WI38 (cell line): ENCODE measurements around the gene RARB.

ENCODE experiments used
- H3K4me3 ChIP-seq: 2 replicates; pipeline ENCODE4 v1.5.1; 2011; ENCODE audit warnings: low read depth, mild to moderate bottlenecking, control low read depth, low read length
- CTCF ChIP-seq: IDR thresholded peaks from 2 replicates; pipeline ENCODE4 v1.5.1; 2012; ENCODE audit warnings: low read depth, mild to moderate bottlenecking, control low read depth, low read length

Gene RARB

GRCh38 chr3:25427942-25428788 is at the start of gene RARB:
RARB (plus strand) TSS chr3:25428263; CDS start chr3:25428732, 469 bp downstream.
- TF ChIP-seq CTCF: no peak
- peak within 1 kb of the TSS; percentile 59 for H3K4me3 ChIP-seq

GRCh38 chr3:25378786-25379311 is 49.2 kb upstream of the RARB start:
- no peak for TF ChIP-seq CTCF
- H3K4me3 ChIP-seq: no peak overlapping the region

GRCh38 chr3:25380222-25380739 is 47.8 kb upstream of the RARB start:
- TF ChIP-seq CTCF: no peak
- H3K4me3 ChIP-seq: no peak overlapping the region

- H3K4me3 ChIP-seq: no peak overlapping the region
- TF ChIP-seq CTCF: no peak
Observed at GRCh38 chr3:25381083-25381482, 47.0 kb upstream of the RARB start.

- H3K4me3 ChIP-seq: no peak overlapping the region
- TF ChIP-seq CTCF: no peak
Observed at GRCh38 chr3:25384471-25384870, 43.6 kb upstream of the RARB start.

- no peak for TF ChIP-seq CTCF
- H3K4me3 ChIP-seq: no peak overlapping the region
Observed at GRCh38 chr3:25385807-25386460, 42.1 kb upstream of the RARB start.
